GM10266 (cell line): Measurements from ENCODE around the gene TNRC6B.

Source experiments
- DNase-seq: peaks from one replicate; pipeline ENCODE4 v3.0.0; 2012; ENCODE audit errors: extremely low spot score
- CTCF ChIP-seq: IDR thresholded peaks from 2 replicates; pipeline ENCODE4 v1.5.1; 2012; ENCODE audit warnings: mild to moderate bottlenecking, low read depth; ENCODE audit not compliant: control insufficient read depth, insufficient read depth; ENCODE audit errors: missing control alignments

Gene TNRC6B

GRCh38 chr22:40177738-40178416, at the start of gene TNRC6B:
Gene TNRC6B, plus strand, starts transcription at chr22:40177925. Its CDS starts 211 bp downstream, at chr22:40178136.
- peak; percentile 79 for DNase-seq
- no peak for TF ChIP-seq CTCF

GRCh38 chr22:40128989-40129388, 48.7 kb upstream of the TNRC6B start:
- no peak for TF ChIP-seq CTCF

GRCh38 chr22:40137132-40137531, 40.6 kb upstream of the TNRC6B start:
- no peak for TF ChIP-seq CTCF
- no peak for DNase-seq

More at GRCh38 chr22:40128989-40129388, 48.7 kb upstream of the TNRC6B start:
- no peak for DNase-seq

GRCh38 chr22:40138866-40139265, 38.9 kb upstream of the TNRC6B start:
- no peak for DNase-seq
- no peak for TF ChIP-seq CTCF

GRCh38 chr22:40147388-40148176, 30.1 kb upstream of the TNRC6B start:
- no peak for DNase-seq
- TF ChIP-seq CTCF, result no peak

GRCh38 chr22:40153192-40153591, 24.5 kb upstream of the TNRC6B start:
- DNase-seq, result no peak
- no peak for TF ChIP-seq CTCF

GRCh38 chr22:40153705-40154104, 24.0 kb upstream of the TNRC6B start:
- TF ChIP-seq CTCF, result no peak
- DNase-seq, result no peak
